Colonic mucosa (tissue), 4 donors: Measurements from ENCODE around the gene PIRT. TPM values are rescaled to one million over a fixed set of nuclear protein-coding genes. Genes with fewer than 3 reads are reported as not detected.

Experiments
- DNase-seq: peaks from one replicate; pipeline ENCODE4 v3.0.0-alpha.2; 2020
- H3K27ac ChIP-seq: fragments of 200-600 bp; one replicate; pipeline ENCODE4 v1.8.0; 2021
- H3K27me3 ChIP-seq: fragments of 200-600 bp; one replicate; pipeline ENCODE4 v1.8.0; 2021
- H3K36me3 ChIP-seq: fragments of 200-600 bp; one replicate; pipeline ENCODE4 v1.8.0; 2021
- H3K4me1 ChIP-seq: fragments of 200-600 bp; one replicate; pipeline ENCODE4 v1.8.0; 2021; ENCODE audit warnings: mild to moderate bottlenecking
- H3K4me3 ChIP-seq: fragments of 200-600 bp; one replicate; pipeline ENCODE4 v1.8.0; 2021
- H3K9ac ChIP-seq, 2 donors: one replicate each; pipeline ENCODE4 v1.7.0; 2013; ENCODE audit warnings: control low read depth in 2 of 2, low read depth in 2 of 2, low read length in 2 of 2
- H3K9me3 ChIP-seq: fragments of 200-600 bp; one replicate; pipeline ENCODE4 v1.8.0; 2021
- CTCF ChIP-seq: fragments of 200-600 bp; IDR thresholded peaks from one replicate; pipeline ENCODE4 v1.8.0; 2022; ENCODE audit warnings: antibody characterized with exemption, mild to moderate bottlenecking
- intact Hi-C: fragments of 100-400 bp; cut with DNase I; formaldehyde crosslinking; loops from one replicate; pipeline ENCODE4 v1.14.1; 2022
- total RNA-seq, 2 donors: library from RNA; stranded (reverse); fragmentation: NEBNext Ultra II Directional in 1 of 2; extraction: Animal tissue kit (Norgen Biotek cat#: 25700) in 1 of 2; gene quantifications; one replicate each; pipeline ENCODE4 v1.2.1, GENCODE V29; 2021
- donor health status: healthy.
- donor health status: DM: no; HTN: no; CAD: no.
- donor health status: DM: no; HTN: no; CAD: no.

PIRT gene
- total RNA-seq, 2 donors from 2014 or later = 0.40 to 1.5 TPM

GRCh38 chr17:10790491-10791401 lies 47.1 kb downstream of the PIRT start:
- H3K27ac ChIP-seq = peak overlapping the region; percentile 67
- intact Hi-C loops = no loop called here
- TF ChIP-seq CTCF = no peak
- H3K9ac ChIP-seq = peak overlapping the region in 1 of 2 donors; percentile 71
- no peak for DNase-seq
- no peaks in the 10 kb centered on the region for H3K9me3 ChIP-seq
- no peaks in the 10 kb centered on the region for H3K36me3 ChIP-seq
- no peaks in the 10 kb centered on the region for H3K27me3 ChIP-seq
- H3K4me1 ChIP-seq = peaks cover 9% of the 10 kb centered on the region
- no peak overlapping the region for H3K4me3 ChIP-seq

GRCh38 chr17:10789694-10790271 lies 48.1 kb downstream of the PIRT start:
- Histone ChIP-seq H3K4me1 (peaks cover 9% of the 10 kb centered on the region), H3K9ac (peak overlapping the region in 1 of 2 donors; percentile 71), H3K27ac (peak overlapping the region; percentile 67), H3K4me3 (no peak overlapping the region), H3K36me3 (no peaks in the 10 kb centered on the region), H3K9me3 (no peaks in the 10 kb centered on the region), H3K27me3 (no peaks in the 10 kb centered on the region)
- no peak for DNase-seq
- intact Hi-C loops = no loop called here
- TF ChIP-seq CTCF = no peak

- no peak for TF ChIP-seq CTCF
- Histone ChIP-seq H3K4me3 (no peak overlapping the region), H3K27ac (no peak overlapping the region), H3K4me1 (peaks cover 9% of the 10 kb centered on the region), H3K9ac (no peak overlapping the region), H3K27me3 (no peaks in the 10 kb centered on the region), H3K9me3 (no peaks in the 10 kb centered on the region), H3K36me3 (no peaks in the 10 kb centered on the region)
- intact Hi-C loops = no loop called here
- DNase-seq = no peak
Measured at GRCh38 chr17:10787306-10788045, 50.4 kb downstream of the PIRT start.

GRCh38 chr17:10785295-10785694 lies 52.6 kb downstream of the PIRT start:
- Histone ChIP-seq H3K27me3 (no peaks in the 10 kb centered on the region), H3K4me3 (no peak overlapping the region), H3K9me3 (no peaks in the 10 kb centered on the region), H3K4me1 (peaks cover 5% of the 10 kb centered on the region), H3K9ac (peak overlapping the region in 1 of 2 donors; percentile 38), H3K27ac (peak overlapping the region; percentile 82), H3K36me3 (no peaks in the 10 kb centered on the region)
- intact Hi-C loops = no loop called here
- TF ChIP-seq CTCF = no peak
- DNase-seq = no peak

- Histone ChIP-seq H3K27ac (peak overlapping the region; percentile 18), H3K9me3 (no peaks in the 10 kb centered on the region), H3K36me3 (no peaks in the 10 kb centered on the region), H3K9ac (no peak overlapping the region), H3K27me3 (no peaks in the 10 kb centered on the region), H3K4me3 (no peak overlapping the region), H3K4me1 (no peaks in the 10 kb centered on the region)
- intact Hi-C loops = no loop called here
- no peak for TF ChIP-seq CTCF
- DNase-seq = no peak
Measured at GRCh38 chr17:10779609-10780008, 58.3 kb downstream of the PIRT start.
